T-cell (primary cell): Measurements from ENCODE around the gene A2ML1. TPM values are rescaled to one million over a fixed set of nuclear protein-coding genes. Genes with fewer than 3 reads are reported as not detected.

Source experiments
- ATAC-seq, 4 experiments: fragments of 200-7000 bp in 3 of 4; fragments of 150-1000 bp in 1 of 4; cut with Tn5 transposase; replicated peaks in 1 of 4; 1 replicate in 3 of 4; 2 replicates in 1 of 4; pipeline ENCODE4 v1.10.0; 2021; ENCODE audit warnings: moderate library complexity in 3 of 4, mild to moderate bottlenecking in 2 of 4, moderate number of reproducible peaks in 1 of 4
- CTCF ChIA-PET, 2 donors: fragments of 300-600 bp; sonication (Branson Sonifier 250); formaldehyde crosslinking; loops; one replicate each; lab custom pipeline; 2022; ENCODE audit warnings: antibody characterized with exemption in 2 of 2; lab: Charles Lee
- POLR2A ChIA-PET, 2 donors: fragments of 300-600 bp; sonication (Branson Sonifier 250); formaldehyde crosslinking; loops; one replicate each; lab custom pipeline; 2022; ENCODE audit warnings: antibody characterized with exemption in 2 of 2; lab: Charles Lee
- DNase-seq, 35 experiments: peaks; one replicate each; pipeline versions ENCODE4 v3.0.0 to v3.0.0-alpha.2; 2013 to 2023
- H3K27ac ChIP-seq: one replicate; pipeline ENCODE4 v1.5.1; 2013; ENCODE audit warnings: low read length
- H3K27me3 ChIP-seq, 2 experiments: replicated peaks in 1 of 2; 1 replicate in 1 of 2; 2 replicates in 1 of 2; pipeline versions ENCODE4 v1.6.1 to v1.7.0; 2013; ENCODE audit warnings: low read length in 1 of 2, mixed read lengths in 1 of 2; ENCODE audit not compliant: control insufficient read depth in 2 of 2, insufficient read depth in 2 of 2; ENCODE audit errors: extremely low read depth in 1 of 2
- H3K36me3 ChIP-seq, 2 donors: 1 replicate in 1 of 2; 2 replicates in 1 of 2; pipeline versions ENCODE4 v1.6.1 to v1.7.0; 2013; ENCODE audit warnings: low read length in 1 of 2; ENCODE audit not compliant: control insufficient read depth in 2 of 2, insufficient read depth in 1 of 2; ENCODE audit errors: extremely low read depth in 1 of 2
- H3K4me1 ChIP-seq, 2 experiments: 1 replicate in 1 of 2; 2 replicates in 1 of 2; pipeline versions ENCODE4 v1.6.1 to v1.7.0; 2013; ENCODE audit warnings: low read length in 2 of 2, mixed read lengths in 1 of 2; ENCODE audit not compliant: insufficient read depth in 2 of 2, control insufficient read depth in 1 of 2; ENCODE audit errors: extremely low read depth in 1 of 2
- H3K4me3 ChIP-seq, 2 donors: 1 replicate in 1 of 2; 2 replicates in 1 of 2; pipeline versions ENCODE4 v1.5.1 to v1.7.0; 2013; ENCODE audit warnings: mild to moderate bottlenecking in 2 of 2, low read length in 1 of 2, moderate library complexity in 1 of 2; ENCODE audit not compliant: control insufficient read depth in 1 of 2; ENCODE audit errors: extremely low read depth in 1 of 2
- H3K9me3 ChIP-seq: 2 replicates; pipeline ENCODE4 v1.7.0; 2013
- H3K27ac Mint-ChIP-seq, 2 donors: one replicate each; pipeline ENCODE4 v1.8.0; 2020 to 2021; ENCODE audit warnings: mild to moderate bottlenecking in 2 of 2, mixed read lengths in 2 of 2
- H3K27me3 Mint-ChIP-seq, 2 donors: one replicate each; pipeline ENCODE4 v1.8.0; 2021 to 2022; ENCODE audit warnings: mixed read lengths in 2 of 2
- H3K36me3 Mint-ChIP-seq: one replicate; pipeline ENCODE4 v1.8.0; 2021; ENCODE audit warnings: mixed read lengths
- H3K4me1 Mint-ChIP-seq, 3 donors: one replicate each; pipeline ENCODE4 v1.8.0; 2020 to 2022; ENCODE audit warnings: mixed read lengths in 3 of 3, mild to moderate bottlenecking in 1 of 3
- H3K4me3 Mint-ChIP-seq, 3 donors: one replicate each; pipeline ENCODE4 v1.8.0; 2020 to 2022; ENCODE audit warnings: mild to moderate bottlenecking in 3 of 3, mixed read lengths in 3 of 3, moderate library complexity in 3 of 3
- H3K9me3 Mint-ChIP-seq, 3 donors: one replicate each; pipeline ENCODE4 v1.8.0; 2020 to 2022; ENCODE audit warnings: mixed read lengths in 3 of 3
- WGBS: methylation state at CpG from one replicate; pipeline ENCODE4 v1.1.5; 2013; ENCODE audit warnings: missing lambda C conversion rate; ENCODE audit not compliant: insufficient coverage; 5-methylcytosine and 5-hydroxymethylcytosine counted together
- total RNA-seq, 35 experiments: library from RNA in 6 of 35; stranded (reverse) in 6 of 35; fragments of 120-200 nt in 1 of 35; gene quantifications; one replicate each; pipeline versions ENCODE4 v1.2.1 to v1.2.4 and lab custom pipeline; 2013 to 2026

The A2ML1 gene
- total RNA-seq, 5 donors from 2014 or later (not counting 1 experiment from before 2014, with no cell fraction given): not detected

DNA sequence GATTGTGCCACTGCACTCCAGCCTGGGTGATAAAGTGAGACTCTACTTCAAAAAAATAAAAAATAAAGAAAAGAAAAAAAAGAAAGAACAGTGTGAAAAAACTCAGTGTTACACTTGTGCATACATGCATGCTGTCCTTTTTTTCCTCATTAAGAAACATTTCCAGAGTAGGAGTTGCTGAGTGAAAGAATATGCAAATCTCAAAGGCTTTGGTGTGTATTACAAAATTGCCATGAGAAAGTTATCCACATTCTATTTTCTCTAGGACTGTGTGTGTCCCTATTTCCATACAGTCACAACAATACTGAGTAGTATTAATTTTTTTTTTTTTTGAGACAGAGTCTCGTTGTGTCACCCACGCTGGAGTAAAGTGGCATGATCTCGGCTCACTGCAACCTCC lies 830 bp upstream of the A2ML1 start:
- WGBS: no CpG with 5 or more reads among the region's 3 CpGs
- POLR2A ChIA-PET: no interaction called here

DNA sequence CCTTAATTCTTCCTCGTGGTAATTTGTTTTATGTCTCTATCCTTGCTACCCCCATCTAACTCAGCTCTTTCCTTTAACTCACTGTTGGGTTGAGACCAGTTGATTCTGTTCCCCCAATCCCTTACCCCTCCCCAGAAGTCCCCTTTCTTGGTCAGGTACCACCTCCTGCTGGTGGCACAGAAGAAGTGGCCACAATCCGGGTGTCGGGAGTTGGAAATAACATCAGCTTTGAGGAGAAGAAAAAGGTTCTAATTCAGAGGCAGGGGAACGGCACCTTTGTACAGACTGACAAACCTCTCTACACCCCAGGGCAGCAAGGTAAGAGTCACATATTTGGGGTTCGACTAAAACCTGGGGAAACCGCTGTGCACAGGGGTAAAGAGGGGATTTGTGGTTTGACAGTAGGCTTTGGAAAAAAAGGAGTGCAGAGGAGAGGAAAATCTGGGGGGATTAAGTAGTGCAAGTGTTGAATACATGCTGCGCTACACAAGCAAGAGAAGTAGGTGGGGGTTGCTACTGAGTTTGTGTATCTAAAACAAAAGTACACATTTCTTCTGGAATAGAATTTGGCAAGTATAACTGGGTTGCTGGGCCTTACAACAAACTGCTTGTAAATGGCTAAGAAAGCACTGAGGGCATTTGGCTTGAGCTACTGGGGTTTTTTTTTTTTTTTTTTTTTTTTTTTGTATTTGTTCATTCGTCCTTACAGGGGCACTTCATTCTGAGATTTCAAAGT lies 1.3 kb downstream of the A2ML1 start:
- no peak overlapping the region for H3K4me3 ChIP-seq
- Mint-ChIP-seq H3K27ac (no peak overlapping the region), H3K4me3 (no peak overlapping the region), H3K36me3 (no peaks in the 10 kb centered on the region), H3K27me3 (peaks cover 4% of the 10 kb centered on the region in 2 donors), H3K4me1 (no peaks in the 10 kb centered on the region), H3K9me3 (no peaks in the 10 kb centered on the region)
- no peaks in the 10 kb centered on the region for H3K36me3 ChIP-seq
- H3K27ac ChIP-seq: no peak overlapping the region
- no peaks in the 10 kb centered on the region for H3K9me3 ChIP-seq
- H3K4me1 ChIP-seq: no peaks in the 10 kb centered on the region
- ChIA-PET CTCF (interaction anchor here in 1 of 2 donors (0.5 to 0.7 kb wide), 2 partner anchors 279 to 1065 kb away, joined by 3 to 5 read pairs; no protein-coding TSS in a partner anchor), POLR2A (interaction anchor here in 1 of 2 donors (0.6 kb wide), 1 partner anchor 10 kb away, joined by 3 read pairs; no protein-coding TSS in a partner anchor)
- WGBS: 58% methylated on average over 2 of the region's 8 CpGs
- H3K27me3 ChIP-seq: peaks cover 0 to 12% of the 10 kb centered on the region in 2 experiments
- DNase-seq (peak in 2 of 35 experiments; percentile 2 to 17), ATAC-seq (no peak)

More for the DNA sequence above, 830 bp upstream of the A2ML1 start:
- no peak for ATAC-seq
- no peaks in the 10 kb centered on the region for H3K36me3 ChIP-seq
- H3K27me3 Mint-ChIP-seq: no peaks in the 10 kb centered on the region
- H3K9me3 ChIP-seq: no peaks in the 10 kb centered on the region
- no peaks in the 10 kb centered on the region for H3K4me1 ChIP-seq
- no peak for DNase-seq
- no peaks in the 10 kb centered on the region for H3K4me1 Mint-ChIP-seq
- CTCF ChIA-PET: no interaction called here
- no peak overlapping the region for H3K4me3 Mint-ChIP-seq
- no peak overlapping the region for H3K27ac ChIP-seq
- H3K4me3 ChIP-seq: no peak overlapping the region
- peaks cover 0 to 3% of the 10 kb centered on the region in 2 experiments for H3K27me3 ChIP-seq
- no peak overlapping the region for H3K27ac Mint-ChIP-seq
- no peaks in the 10 kb centered on the region for H3K9me3 Mint-ChIP-seq
- no peaks in the 10 kb centered on the region for H3K36me3 Mint-ChIP-seq

DNA sequence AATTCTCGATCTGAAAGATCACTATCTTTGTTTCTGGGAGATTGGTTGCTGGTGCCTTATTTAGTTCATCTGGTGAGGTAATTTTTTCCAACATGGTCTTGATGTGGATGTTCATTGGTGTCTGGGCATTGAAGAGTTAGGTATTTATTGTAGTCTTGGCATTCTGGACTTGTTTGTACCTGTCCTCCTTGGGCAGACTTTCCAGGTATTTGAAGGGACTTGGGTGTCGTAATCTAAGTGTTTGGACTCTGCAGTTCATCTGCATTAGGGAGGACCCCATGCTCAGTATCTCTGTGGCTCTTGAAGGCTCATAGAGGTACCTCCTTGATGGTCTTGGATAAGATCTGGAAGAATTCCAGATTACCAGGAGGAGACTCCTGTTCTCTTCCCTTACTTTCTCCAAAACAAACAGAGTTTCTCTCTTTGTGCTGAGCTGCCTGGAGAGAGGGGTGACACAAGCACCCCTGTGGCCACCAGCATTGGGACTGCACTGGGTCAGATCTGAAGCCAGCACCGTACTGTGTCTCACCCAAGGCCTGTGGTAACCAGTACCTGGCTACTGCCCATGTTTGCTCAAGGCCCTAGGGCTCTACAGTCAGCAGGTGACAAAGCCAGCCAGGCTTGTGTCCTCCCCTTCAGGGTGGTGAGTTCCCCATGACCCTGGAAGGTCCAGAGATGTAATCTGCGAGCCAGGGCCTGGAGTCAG lies 5.3 kb downstream of the A2ML1 start:
- H3K27ac Mint-ChIP-seq: no peak overlapping the region
- POLR2A ChIA-PET: no interaction called here
- no peak overlapping the region for H3K4me3 Mint-ChIP-seq
- CTCF ChIA-PET: interaction anchor here in 1 of 2 donors (1.0 kb wide), 1 partner anchor 29 kb away, joined by 3 read pairs; no protein-coding TSS in a partner anchor
- no peak for ATAC-seq
- WGBS: 68% methylated on average over 3 of the region's 4 CpGs
- H3K36me3 Mint-ChIP-seq: no peaks in the 10 kb centered on the region
- peaks cover 4% of the 10 kb centered on the region in 2 donors for H3K27me3 Mint-ChIP-seq
- Histone ChIP-seq H3K4me3 (no peak overlapping the region), H3K4me1 (no peaks in the 10 kb centered on the region), H3K27me3 (peaks cover 0 to 14% of the 10 kb centered on the region in 2 experiments), H3K9me3 (no peaks in the 10 kb centered on the region), H3K27ac (no peak overlapping the region), H3K36me3 (no peaks in the 10 kb centered on the region)
- H3K4me1 Mint-ChIP-seq: no peaks in the 10 kb centered on the region
- no peaks in the 10 kb centered on the region for H3K9me3 Mint-ChIP-seq
- no peak for DNase-seq

DNA sequence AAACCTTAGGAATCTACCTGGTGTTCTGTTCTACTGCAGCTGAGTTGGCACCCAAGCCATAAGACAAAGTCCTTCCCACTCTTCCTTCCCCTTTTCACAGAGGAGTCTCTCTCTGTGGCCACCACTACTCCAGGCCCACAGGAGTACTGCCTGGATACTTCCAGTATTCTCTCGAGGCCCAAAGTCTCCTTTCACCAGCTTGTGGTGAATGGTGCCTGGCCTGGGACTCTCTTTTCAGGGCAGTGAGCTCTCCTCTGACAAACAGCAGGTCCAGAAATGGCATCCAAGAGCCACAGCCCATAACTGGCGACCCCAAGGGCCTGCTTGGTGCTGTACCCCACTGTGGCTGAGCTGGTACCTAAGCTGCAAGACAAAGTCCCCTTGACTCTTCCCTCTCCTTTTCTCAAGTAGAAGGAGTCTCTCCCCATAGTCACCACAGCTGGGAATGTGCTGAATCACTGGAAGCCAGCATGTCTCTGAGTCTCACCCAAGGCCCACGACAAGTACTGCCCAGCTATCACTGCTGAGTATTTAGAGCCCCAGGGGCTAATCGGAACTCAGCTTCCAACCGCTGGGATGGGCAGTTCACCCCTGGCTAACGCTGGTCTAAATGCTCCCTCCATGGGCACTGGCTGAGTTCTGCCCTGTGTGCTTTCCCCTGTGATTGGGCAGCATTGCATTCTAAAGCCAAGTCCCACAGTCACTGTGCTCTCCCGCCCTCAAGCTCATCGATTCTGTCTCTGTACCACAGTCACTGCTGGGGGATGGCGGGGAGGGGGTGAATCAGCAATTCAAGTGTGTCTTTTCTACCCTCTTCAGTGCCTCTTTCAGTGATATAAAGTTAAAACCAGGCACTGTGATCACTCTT lies 6.1 kb downstream of the A2ML1 start:
- Mint-ChIP-seq H3K9me3 (no peaks in the 10 kb centered on the region), H3K4me3 (no peak overlapping the region), H3K36me3 (no peaks in the 10 kb centered on the region), H3K4me1 (no peaks in the 10 kb centered on the region), H3K27me3 (peaks cover 4 to 5% of the 10 kb centered on the region in 2 donors), H3K27ac (no peak overlapping the region)
- ATAC-seq (no peak), DNase-seq (no peak)
- Histone ChIP-seq H3K4me1 (no peaks in the 10 kb centered on the region), H3K27me3 (peaks cover 0 to 14% of the 10 kb centered on the region in 2 experiments), H3K9me3 (no peaks in the 10 kb centered on the region), H3K36me3 (no peaks in the 10 kb centered on the region), H3K27ac (no peak overlapping the region), H3K4me3 (no peak overlapping the region)
- POLR2A ChIA-PET: interaction anchor here in 1 of 2 donors (0.6 kb wide), 1 partner anchor 998 kb away, joined by 3 read pairs; no protein-coding TSS in a partner anchor
- CTCF ChIA-PET: interaction anchor here in 1 of 2 donors (1.0 kb wide), 1 partner anchor 28 kb away, joined by 3 read pairs; no protein-coding TSS in a partner anchor
- WGBS: 79% methylated on average over 8 of the region's 9 CpGs

DNA sequence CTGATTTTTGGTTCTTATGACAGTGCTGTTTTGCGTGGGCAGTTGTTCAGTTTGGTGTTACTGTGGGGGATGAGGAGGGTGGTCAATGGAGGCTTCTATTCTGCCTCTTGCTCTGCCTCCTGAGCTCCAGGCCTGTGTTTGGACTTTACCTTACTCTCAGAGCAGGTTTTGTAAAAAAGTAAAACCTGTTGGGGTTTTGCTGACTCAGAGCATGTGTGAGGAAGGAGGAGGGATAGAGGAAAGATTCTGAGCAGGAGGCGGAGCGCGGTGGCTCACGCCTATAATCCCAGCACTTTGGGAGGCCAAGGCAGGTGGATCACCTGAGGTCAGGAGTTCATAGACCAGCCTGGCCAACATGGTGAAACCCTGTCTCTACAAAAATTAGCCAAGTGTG lies 6.7 kb downstream of the A2ML1 start:
- H3K9me3 ChIP-seq: no peaks in the 10 kb centered on the region
- H3K4me3 ChIP-seq: no peak overlapping the region
- ChIA-PET CTCF (no interaction called here), POLR2A (no interaction called here)
- H3K27me3 ChIP-seq: peaks cover 0 to 14% of the 10 kb centered on the region in 2 experiments
- Mint-ChIP-seq H3K4me1 (no peaks in the 10 kb centered on the region), H3K27ac (no peak overlapping the region), H3K27me3 (peaks cover 4 to 5% of the 10 kb centered on the region in 2 donors), H3K9me3 (no peaks in the 10 kb centered on the region), H3K36me3 (no peaks in the 10 kb centered on the region), H3K4me3 (no peak overlapping the region)
- DNase-seq: no peak
- no peak for ATAC-seq
- no peaks in the 10 kb centered on the region for H3K4me1 ChIP-seq
- WGBS: 78% methylated on average over 5 of the region's 5 CpGs
- H3K27ac ChIP-seq: no peak overlapping the region
- no peaks in the 10 kb centered on the region for H3K36me3 ChIP-seq

DNA sequence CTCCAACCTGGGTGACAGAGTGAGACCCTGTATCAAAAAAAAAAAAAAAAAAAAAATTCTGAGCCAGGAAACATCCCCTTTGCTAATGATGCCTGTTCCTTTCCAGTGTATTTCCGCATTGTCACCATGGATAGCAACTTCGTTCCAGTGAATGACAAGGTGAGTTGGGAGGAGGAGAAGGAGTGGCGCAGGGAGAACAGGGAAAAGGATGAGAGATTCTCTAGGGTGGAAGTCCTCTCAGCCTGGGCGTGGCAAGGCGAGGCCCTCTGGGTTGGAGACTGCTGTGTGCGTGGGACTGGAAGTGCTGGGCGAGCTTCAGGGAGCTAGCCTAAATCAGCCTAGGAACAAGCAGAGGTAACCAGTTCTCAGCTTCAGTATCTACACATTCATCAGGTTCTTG lies 7.2 kb downstream of the A2ML1 start:
- Mint-ChIP-seq H3K36me3 (no peaks in the 10 kb centered on the region), H3K4me3 (no peak overlapping the region), H3K27me3 (peaks cover 4 to 5% of the 10 kb centered on the region in 2 donors), H3K9me3 (no peaks in the 10 kb centered on the region), H3K27ac (no peak overlapping the region), H3K4me1 (no peaks in the 10 kb centered on the region)
- H3K4me1 ChIP-seq: no peaks in the 10 kb centered on the region
- no peaks in the 10 kb centered on the region for H3K36me3 ChIP-seq
- no peak overlapping the region for H3K27ac ChIP-seq
- DNase-seq: no peak
- ATAC-seq: no peak
- H3K4me3 ChIP-seq: no peak overlapping the region
- POLR2A ChIA-PET: no interaction called here
- CTCF ChIA-PET: interaction anchor here in 1 of 2 donors (0.5 kb wide), 1 partner anchor 248 kb away, joined by 5 read pairs; no protein-coding TSS in a partner anchor
- 100% methylated on average over 3 of the region's 7 CpGs for WGBS
- H3K9me3 ChIP-seq: no peaks in the 10 kb centered on the region
- H3K27me3 ChIP-seq: peaks cover 0 to 14% of the 10 kb centered on the region in 2 experiments
